IMR-90 (cell line): ENCODE measurements around the gene WFDC5.

Source experiments
- BHLHE40 ChIP-seq: fragments of 150-350 bp; IDR thresholded peaks from 2 replicates; pipeline ENCODE4 v1.6.1; 2016; ENCODE audit warnings: mild to moderate bottlenecking, low read depth, low read length
- CEBPB ChIP-seq: IDR thresholded peaks from 2 replicates; pipeline ENCODE4 v1.6.1; 2012; ENCODE audit warnings: low read depth, low read length, improper control_type of control experiment
- CTCF ChIP-seq: conservative IDR thresholded peaks from 2 replicates; pipeline ENCODE4 v1.5.1; 2012; ENCODE audit warnings: mild to moderate bottlenecking, low read depth, low read length, improper control_type of control experiment
- ELK1 ChIP-seq: fragments of 150-350 bp; IDR thresholded peaks from 2 replicates; pipeline ENCODE4 v1.6.1; 2016; ENCODE audit warnings: low read depth, mild to moderate bottlenecking, low read length, moderate library complexity, borderline replicate concordance
- MAFK ChIP-seq: IDR thresholded peaks from 2 replicates; pipeline ENCODE4 v1.6.1; 2012; ENCODE audit warnings: low read depth, low read length, improper control_type of control experiment
- MAZ ChIP-seq: IDR thresholded peaks from 2 replicates; pipeline ENCODE4 v1.6.1; 2012; ENCODE audit warnings: low read depth, mild to moderate bottlenecking, low read length, improper control_type of control experiment, moderate library complexity, borderline replicate concordance
- NFE2L2 ChIP-seq: fragments of 150-350 bp; IDR thresholded peaks from 2 replicates; pipeline ENCODE4 v1.6.1; 2016; ENCODE audit warnings: low read depth, mild to moderate bottlenecking, low read length
- POLR2A ChIP-seq: IDR thresholded peaks from 2 replicates; pipeline ENCODE4 v1.6.1; 2012; ENCODE audit warnings: mild to moderate bottlenecking, low read depth, low read length
- RAD21 ChIP-seq: IDR thresholded peaks from 2 replicates; pipeline ENCODE4 v1.6.1; 2012; ENCODE audit warnings: low read length, improper control_type of control experiment
- RCOR1 ChIP-seq: IDR thresholded peaks from 2 replicates; pipeline ENCODE4 v1.6.1; 2012; ENCODE audit warnings: mild to moderate bottlenecking, low read length, improper control_type of control experiment; ENCODE audit not compliant: insufficient replicate concordance
- RFX5 ChIP-seq: IDR thresholded peaks from 2 replicates; pipeline ENCODE4 v1.8.0; 2012; ENCODE audit warnings: low read depth, mild to moderate bottlenecking, low read length, moderate library complexity
- SMC3 ChIP-seq: fragments of 150-350 bp; IDR thresholded peaks from 2 replicates; pipeline ENCODE4 v1.6.1; 2016; ENCODE audit warnings: low read depth, mild to moderate bottlenecking, antibody characterized with exemption, low read length, moderate library complexity
- USF2 ChIP-seq: fragments of 150-350 bp; IDR thresholded peaks from 2 replicates; pipeline ENCODE4 v1.6.1; 2017; ENCODE audit warnings: mild to moderate bottlenecking, antibody characterized with exemption, low read length, low read depth

GRCh38 chr20:45070932-45071632, 43.9 kb downstream of the WFDC5 start:
- TF ChIP-seq CEBPB = peak; percentile 61
- TF ChIP-seq CTCF = no peak
- no peak for TF ChIP-seq RAD21
- no peak for TF ChIP-seq POLR2A
- no peak for TF ChIP-seq ELK1
- TF ChIP-seq NFE2L2 = no peak
- no peak for TF ChIP-seq USF2
- TF ChIP-seq MAZ = no peak
- TF ChIP-seq BHLHE40 = no peak
- TF ChIP-seq SMC3 = no peak
- no peak for TF ChIP-seq RCOR1
- no peak for TF ChIP-seq MAFK
- TF ChIP-seq RFX5 = no peak
